Breast epithelium (tissue), 4 donors: ENCODE data around the gene FGGY. TPM values are rescaled to one million over a fixed set of nuclear protein-coding genes. Genes with fewer than 3 reads are reported as not detected.

Experiments
- DNase-seq, 2 donors: peaks; one replicate each; pipeline ENCODE4 v3.0.0-alpha.2; 2019; ENCODE audit warnings: low spot score in 2 of 2
- H3K27ac ChIP-seq, 2 donors: fragments of 200-600 bp; sonication (generic) in 1 of 2; one replicate each; pipeline ENCODE4 v1.5.1; 2016 to 2019; ENCODE audit warnings: mild to moderate bottlenecking in 1 of 2
- H3K27me3 ChIP-seq, 2 donors: fragments of 200-600 bp; sonication (generic) in 1 of 2; one replicate each; pipeline versions ENCODE4 v1.5.1 to v1.6.0; 2017 to 2019; ENCODE audit warnings: control low read depth in 1 of 2, mild to moderate bottlenecking in 1 of 2
- H3K36me3 ChIP-seq: fragments of 200-600 bp; one replicate; pipeline ENCODE4 v1.5.1; 2019
- H3K4me1 ChIP-seq, 2 donors: fragments of 200-600 bp; sonication (generic); one replicate each; pipeline ENCODE4 v1.5.1; 2016 to 2019; ENCODE audit warnings: control low read depth in 1 of 2
- H3K4me3 ChIP-seq, 3 donors: fragments of 200-600 bp; sonication (generic); 1 replicate in 2 of 3; 2 replicates in 1 of 3; pipeline ENCODE4 v1.5.1; 2016 to 2019; ENCODE audit warnings: mild to moderate bottlenecking in 3 of 3, moderate library complexity in 2 of 3
- H3K9me3 ChIP-seq, 2 donors: fragments of 200-600 bp; sonication (generic) in 1 of 2; one replicate each; pipeline ENCODE4 v1.5.1; 2016 to 2019; ENCODE audit warnings: control low read depth in 1 of 2
- POLR2A ChIP-seq: fragments of 450-650 bp; IDR thresholded peaks from one replicate; pipeline ENCODE4 v1.6.1; 2016; ENCODE audit warnings: antibody characterized with exemption, mild to moderate bottlenecking, moderate library complexity
- POLR2AphosphoS5 ChIP-seq, 3 donors: sonication (generic); formaldehyde crosslinking; IDR thresholded peaks; one replicate each; pipeline ENCODE4 v1.6.1; 2017; ENCODE audit warnings: antibody characterized with exemption in 3 of 3
- intact Hi-C: fragments of 100-400 bp; cut with DNase I; formaldehyde crosslinking; loops from one replicate; pipeline ENCODE4 v1.15.1; 2023; ENCODE audit warnings: low total_unique reads
- total RNA-seq, 3 donors: library from RNA; depleted of rRNA; stranded (reverse); fragments of >200 nt; gene quantifications; one replicate each; pipeline ENCODE4 v1.1.0, GENCODE V29; 2016
- TF ChIP-seq, protein P1 (sequence below), 3 donors: fragments of 450-650 bp; IDR thresholded peaks; one replicate each; pipeline ENCODE4 v1.5.1; 2016 to 2017; ENCODE audit warnings: antibody characterized with exemption in 3 of 3, mild to moderate bottlenecking in 3 of 3, moderate library complexity in 3 of 3

The FGGY gene
- total RNA-seq, 3 donors from 2014 or later: 16.2 to 50.3 (median 29.2) TPM

DNA sequence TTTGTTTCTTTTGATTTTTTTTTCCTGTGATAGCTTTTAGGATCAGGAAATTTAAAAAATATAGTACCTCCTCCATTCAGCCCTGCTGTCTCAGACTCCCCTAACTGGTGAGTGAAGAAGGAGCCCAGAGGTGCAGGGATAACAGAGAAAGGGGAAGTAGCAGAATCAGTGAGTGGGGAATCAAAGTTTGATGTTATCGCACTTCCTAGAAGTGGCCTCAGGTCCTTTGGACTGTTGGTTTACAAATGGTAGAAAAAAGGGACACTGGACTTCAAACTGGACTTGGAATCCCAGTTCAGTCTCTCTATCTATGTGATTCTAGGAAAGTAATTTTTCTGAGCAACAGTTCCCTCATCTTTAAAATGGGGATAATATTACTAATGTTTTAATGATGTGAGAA lies 99.5 kb downstream of the FGGY start:
- DNase-seq: no peak
- Histone ChIP-seq H3K27ac (no peak overlapping the region), H3K4me3 (no peak overlapping the region), H3K4me1 (peaks cover 8% of the 10 kb centered on the region in 2 donors), H3K27me3 (no peaks in the 10 kb centered on the region), H3K9me3 (no peaks in the 10 kb centered on the region), H3K36me3 (no peaks in the 10 kb centered on the region)
- TF ChIP-seq POLR2AphosphoS5 (IDR thresholded peaks at IDR 0.05) (no peak), POLR2A (no peak)
- TF ChIP-seq, protein P1, sequence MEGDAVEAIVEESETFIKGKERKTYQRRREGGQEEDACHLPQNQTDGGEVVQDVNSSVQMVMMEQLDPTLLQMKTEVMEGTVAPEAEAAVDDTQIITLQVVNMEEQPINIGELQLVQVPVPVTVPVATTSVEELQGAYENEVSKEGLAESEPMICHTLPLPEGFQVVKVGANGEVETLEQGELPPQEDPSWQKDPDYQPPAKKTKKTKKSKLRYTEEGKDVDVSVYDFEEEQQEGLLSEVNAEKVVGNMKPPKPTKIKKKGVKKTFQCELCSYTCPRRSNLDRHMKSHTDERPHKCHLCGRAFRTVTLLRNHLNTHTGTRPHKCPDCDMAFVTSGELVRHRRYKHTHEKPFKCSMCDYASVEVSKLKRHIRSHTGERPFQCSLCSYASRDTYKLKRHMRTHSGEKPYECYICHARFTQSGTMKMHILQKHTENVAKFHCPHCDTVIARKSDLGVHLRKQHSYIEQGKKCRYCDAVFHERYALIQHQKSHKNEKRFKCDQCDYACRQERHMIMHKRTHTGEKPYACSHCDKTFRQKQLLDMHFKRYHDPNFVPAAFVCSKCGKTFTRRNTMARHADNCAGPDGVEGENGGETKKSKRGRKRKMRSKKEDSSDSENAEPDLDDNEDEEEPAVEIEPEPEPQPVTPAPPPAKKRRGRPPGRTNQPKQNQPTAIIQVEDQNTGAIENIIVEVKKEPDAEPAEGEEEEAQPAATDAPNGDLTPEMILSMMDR (IDR thresholded peaks at IDR 0.05): no peak
- intact Hi-C loops: no loop called here

DNA sequence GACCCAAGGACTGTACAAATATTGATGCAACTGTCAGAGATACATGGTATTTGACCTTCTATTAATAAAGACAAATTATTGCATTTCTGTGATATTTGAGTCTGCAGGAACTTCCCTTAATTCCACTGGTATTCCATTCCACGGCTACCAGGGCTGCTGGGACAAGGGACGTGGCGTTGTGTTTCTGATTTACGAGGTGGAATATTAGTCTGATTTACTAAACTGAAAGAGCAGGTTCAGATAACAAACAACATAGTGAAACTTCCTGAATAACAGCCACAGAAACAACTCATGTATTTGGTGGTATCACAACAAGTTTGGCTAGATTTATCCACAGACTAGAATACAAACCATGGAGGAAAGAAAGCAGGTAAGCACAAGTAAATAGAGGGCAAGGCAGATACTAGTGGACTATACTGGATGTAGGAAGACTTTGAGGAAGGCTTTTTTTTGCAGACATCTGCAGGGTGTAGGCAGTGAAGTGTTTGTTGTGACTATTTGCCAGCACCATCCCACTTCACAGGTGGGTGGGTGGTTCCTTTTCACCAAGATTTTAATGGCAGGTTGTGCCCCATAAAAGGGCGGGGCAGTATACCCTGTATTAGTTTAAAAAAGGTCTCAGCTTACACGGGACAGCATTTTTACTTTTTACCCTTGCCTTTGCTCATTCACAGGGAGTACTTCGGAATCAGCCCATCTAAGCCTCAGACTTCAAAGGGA lies 100.4 kb downstream of the FGGY start:
- H3K36me3 ChIP-seq: no peaks in the 10 kb centered on the region
- no peaks in the 10 kb centered on the region for H3K27me3 ChIP-seq
- H3K4me1 ChIP-seq: peaks cover 8% of the 10 kb centered on the region in 2 donors
- no peak for DNase-seq
- TF ChIP-seq POLR2AphosphoS5 (IDR thresholded peaks at IDR 0.05): no peak
- TF ChIP-seq, protein P1 (IDR thresholded peaks at IDR 0.05): no peak
- intact Hi-C loops: no loop called here
- H3K4me3 ChIP-seq: no peak overlapping the region
- H3K9me3 ChIP-seq: no peaks in the 10 kb centered on the region
- H3K27ac ChIP-seq: no peak overlapping the region

DNA sequence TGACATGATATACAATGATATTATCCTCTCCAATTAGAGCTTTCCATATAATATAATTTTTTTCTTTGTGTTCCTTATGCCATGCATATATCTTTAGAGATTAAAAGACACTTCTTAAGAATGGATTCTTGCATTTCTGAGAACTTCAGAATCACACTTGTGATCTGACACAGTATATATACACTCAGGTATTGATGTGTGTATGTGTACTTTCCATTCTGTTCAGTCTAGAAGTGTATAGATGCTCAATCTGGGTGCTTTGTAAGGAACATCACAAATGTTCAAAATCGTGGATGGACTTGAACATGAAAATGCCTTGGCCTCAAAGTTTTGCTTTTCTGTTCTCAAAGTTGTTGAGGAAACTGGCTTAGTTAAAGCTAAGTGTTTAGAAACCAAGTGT lies 102.7 kb downstream of the FGGY start:
- H3K27me3 ChIP-seq: no peaks in the 10 kb centered on the region
- H3K9me3 ChIP-seq: no peaks in the 10 kb centered on the region
- intact Hi-C loops: no loop called here
- no peaks in the 10 kb centered on the region for H3K36me3 ChIP-seq
- H3K4me3 ChIP-seq: no peak overlapping the region
- H3K27ac ChIP-seq: no peak overlapping the region
- DNase-seq: no peak
- TF ChIP-seq, protein P1 (IDR thresholded peaks at IDR 0.05): no peak
- TF ChIP-seq POLR2AphosphoS5 (IDR thresholded peaks at IDR 0.05) (no peak), POLR2A (no peak)
- no peaks in the 10 kb centered on the region for H3K4me1 ChIP-seq

DNA sequence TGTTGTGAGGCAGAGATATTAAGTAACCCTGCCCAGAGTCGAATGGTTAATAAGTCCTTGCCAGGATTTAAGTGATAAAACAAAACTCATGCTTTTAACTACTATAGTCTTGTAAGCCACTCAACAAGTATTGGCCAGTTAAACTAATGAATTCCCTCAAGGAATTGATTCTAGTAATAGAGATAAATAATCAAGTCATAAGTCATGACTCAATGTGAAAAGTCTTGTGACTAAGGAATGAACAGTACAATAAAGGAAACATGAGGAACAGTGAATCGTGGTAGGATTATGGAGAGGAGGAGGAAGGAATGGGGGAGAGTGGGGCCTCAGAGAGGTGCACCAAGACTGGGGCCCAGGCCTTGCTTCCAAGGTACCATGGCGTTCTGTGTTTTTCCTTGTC lies 104.7 kb downstream of the FGGY start:
- intact Hi-C loops: no loop called here
- Histone ChIP-seq H3K27me3 (no peaks in the 10 kb centered on the region), H3K36me3 (no peaks in the 10 kb centered on the region), H3K9me3 (no peaks in the 10 kb centered on the region), H3K27ac (no peak overlapping the region), H3K4me3 (no peak overlapping the region), H3K4me1 (no peaks in the 10 kb centered on the region)
- TF ChIP-seq, protein P1 (IDR thresholded peaks at IDR 0.05): no peak
- TF ChIP-seq POLR2AphosphoS5 (IDR thresholded peaks at IDR 0.05) (no peak), POLR2A (no peak)
- no peak for DNase-seq

DNA sequence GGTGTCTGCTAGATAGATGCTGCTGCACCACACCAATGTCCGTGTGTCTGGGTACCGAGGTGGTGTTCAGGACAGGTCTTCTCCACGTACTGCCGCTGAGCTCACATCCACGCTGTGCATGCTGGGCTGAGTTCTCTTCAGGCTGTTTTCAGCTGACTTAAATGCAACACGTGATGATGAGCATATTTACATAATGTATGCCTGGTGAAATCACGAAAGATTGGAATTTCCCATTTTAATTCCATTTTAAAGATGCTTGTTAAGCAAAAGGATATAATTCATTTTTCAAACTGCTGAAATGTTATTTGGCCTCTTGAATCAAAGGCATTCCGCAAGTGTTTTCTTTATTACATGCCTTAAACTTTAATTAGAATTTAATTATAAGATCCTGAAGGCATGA lies 107.9 kb downstream of the FGGY start:
- Histone ChIP-seq H3K9me3 (no peaks in the 10 kb centered on the region), H3K4me1 (no peaks in the 10 kb centered on the region), H3K4me3 (no peak overlapping the region), H3K27ac (no peak overlapping the region), H3K27me3 (no peaks in the 10 kb centered on the region), H3K36me3 (no peaks in the 10 kb centered on the region)
- TF ChIP-seq POLR2AphosphoS5 (IDR thresholded peaks at IDR 0.05): no peak
- DNase-seq: no peak
- intact Hi-C loops: no loop called here
